Measurements from ENCODE around the gene TMEM266.

TMEM266 gene

DNA sequence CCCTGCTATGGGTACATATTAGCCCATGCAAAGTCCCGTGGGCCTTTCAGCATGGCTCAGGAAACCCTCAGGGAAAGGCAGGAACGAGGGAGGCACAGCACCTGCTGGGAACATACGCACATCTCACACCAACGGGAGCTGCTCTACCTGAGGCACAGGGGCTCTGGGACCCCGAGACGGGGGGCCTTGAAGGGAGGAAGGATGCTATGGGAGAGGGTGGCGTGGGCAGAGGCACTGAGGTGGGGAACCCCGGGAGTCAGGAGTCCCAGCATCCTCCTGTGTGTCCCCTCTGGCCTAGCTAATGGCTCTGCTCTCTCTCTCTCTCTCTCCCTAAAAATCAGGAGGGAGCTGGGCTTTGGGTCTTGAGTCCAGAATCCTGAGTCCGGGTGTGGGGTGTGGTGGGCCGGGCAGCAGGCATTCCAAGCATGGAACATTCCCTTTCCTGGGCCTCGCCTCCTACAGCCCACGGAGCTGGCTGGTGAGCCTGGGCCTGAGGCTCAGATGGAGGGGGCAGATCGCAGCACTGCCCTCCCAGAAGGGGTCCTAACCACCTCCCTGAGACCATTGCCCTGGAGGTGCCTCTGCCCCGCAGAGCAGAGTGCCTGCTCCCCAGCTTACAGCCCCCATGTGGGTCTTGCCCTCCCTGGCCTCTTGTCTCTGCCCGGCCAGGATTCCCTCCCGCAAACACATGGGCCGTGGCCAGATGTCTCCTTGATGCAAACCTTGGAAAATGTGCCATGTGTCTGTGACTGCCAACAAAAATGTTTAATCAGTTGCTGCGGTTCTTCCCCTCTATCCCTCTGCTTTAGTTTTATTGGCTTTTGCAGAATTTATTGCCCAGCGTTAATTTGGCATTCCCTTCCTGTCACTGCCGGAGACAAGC, 101.6 kb downstream of the TMEM266 start:
- DNase-seq (ENCODE audit: low read depth in 2 of 2, low spot score in 1 of 2): no peak

DNA sequence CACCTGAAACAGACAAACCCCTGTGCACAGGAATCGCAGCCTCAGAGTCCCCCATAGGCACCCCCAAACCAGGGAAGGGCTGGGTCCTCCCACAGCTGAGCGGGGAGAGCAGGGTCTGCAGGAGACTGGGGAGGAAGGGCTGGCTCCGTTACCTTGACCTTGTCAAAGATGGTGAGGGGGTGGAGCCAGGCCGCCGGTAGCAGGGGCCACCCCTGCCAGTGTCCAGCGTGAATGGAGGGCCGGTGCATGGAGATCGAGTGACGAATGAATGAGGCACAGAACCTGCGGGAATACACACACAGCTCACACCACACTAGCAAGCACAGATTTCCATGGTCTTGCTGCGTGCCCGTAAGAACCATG, 102.2 kb downstream of the TMEM266 start:
- DNase-seq (ENCODE audit: low read depth in 2 of 2, low spot score in 1 of 2): no peak

DNA sequence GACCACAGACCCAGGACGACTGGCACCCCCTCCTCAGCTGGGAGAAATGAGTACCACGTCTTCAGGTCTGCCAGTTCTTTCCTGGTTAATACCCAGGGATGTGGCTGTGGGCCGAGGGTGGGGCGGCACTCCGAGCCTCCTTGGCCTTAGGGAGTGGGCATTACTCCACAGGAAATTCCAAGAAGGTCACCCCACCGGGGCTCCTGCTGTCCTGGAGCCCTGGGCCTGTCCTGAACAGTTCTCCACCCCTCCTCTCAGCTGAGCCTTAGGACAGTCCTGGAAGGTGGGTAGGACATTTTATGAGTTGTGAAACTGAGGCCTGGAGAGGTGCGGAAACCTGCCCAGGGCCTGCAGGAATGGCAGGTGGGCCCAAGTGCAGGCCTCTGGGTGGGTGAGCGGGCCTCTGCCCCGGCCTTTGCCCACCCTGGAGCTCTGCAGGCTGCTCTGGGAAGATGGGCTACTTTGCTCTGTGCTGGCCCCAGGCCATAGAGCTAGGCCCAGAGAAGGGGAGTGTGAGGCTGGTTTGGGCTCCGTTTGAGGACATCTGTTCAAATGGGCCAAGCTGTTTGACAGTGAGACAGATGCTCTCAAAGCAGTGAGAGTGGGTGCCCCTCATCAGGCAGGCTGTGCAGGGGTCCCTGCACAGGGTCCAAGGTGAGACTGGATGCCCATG, 103.1 kb downstream of the TMEM266 start:
- no peak for DNase-seq (ENCODE audit: low read depth in 2 of 2, low spot score in 1 of 2)

DNA sequence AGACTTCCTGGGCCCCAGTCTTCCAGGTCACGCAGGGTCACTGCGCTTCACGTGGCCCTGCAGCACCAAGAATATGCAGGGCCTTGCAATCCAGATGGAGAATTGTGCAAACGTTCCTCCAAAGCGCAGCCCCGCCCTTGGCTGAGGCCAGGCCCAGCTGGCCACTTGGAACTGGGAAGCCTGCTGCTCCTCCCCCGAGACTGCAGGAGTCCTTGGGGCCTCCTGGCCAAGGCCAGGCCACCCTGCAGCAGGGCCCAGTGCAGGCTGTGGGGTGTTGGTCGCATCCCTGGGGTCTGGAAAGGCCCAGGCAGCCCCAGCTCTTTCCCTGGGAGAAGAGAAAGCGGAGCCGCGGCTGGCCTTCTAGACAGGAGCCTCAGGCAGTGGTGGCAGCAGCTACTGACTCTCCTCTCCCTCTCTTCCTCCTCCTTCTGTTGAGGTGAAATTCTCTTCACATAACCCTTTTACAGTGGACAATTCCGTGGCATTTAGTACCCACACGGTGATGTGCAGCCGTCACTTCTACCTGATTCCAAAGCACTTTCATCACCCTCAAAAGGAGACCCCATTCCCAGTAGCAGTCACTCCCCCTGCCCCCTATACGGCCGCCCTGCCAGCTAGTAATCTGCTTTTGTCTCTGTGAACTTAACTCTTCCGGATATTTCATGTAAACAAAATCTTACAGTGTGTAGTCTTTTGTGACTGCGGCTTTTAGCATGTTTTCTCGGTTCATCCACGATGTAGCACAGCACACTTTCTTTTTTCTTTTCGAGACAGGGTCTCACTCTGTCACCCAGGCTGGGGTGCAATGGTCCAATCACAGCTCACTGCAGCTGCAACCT, 103.9 kb downstream of the TMEM266 start:
- DNase-seq (ENCODE audit: low read depth in 2 of 2, low spot score in 1 of 2): no peak

DNA sequence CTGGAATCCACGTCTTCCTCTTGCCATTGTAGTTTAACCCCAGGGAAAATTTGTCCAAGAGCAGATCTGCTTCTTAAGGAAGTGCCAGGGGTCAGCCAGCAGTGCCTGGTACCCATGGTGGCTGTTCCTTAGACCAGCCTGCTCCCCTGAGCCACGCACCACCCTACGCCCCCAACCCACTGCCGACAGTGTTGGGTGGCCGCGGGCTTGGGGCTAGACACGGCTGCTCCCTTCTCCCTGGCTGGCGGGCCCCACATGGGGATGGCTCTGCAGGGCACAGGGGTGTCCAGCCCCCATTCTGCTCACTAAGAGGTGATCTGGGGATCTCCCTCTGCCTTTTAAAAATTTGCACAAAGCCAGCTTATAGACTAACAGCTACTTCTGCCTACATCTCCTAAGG, 104.8 kb downstream of the TMEM266 start:
- no peak for DNase-seq (ENCODE audit: low read depth in 2 of 2, low spot score in 1 of 2)

DNA sequence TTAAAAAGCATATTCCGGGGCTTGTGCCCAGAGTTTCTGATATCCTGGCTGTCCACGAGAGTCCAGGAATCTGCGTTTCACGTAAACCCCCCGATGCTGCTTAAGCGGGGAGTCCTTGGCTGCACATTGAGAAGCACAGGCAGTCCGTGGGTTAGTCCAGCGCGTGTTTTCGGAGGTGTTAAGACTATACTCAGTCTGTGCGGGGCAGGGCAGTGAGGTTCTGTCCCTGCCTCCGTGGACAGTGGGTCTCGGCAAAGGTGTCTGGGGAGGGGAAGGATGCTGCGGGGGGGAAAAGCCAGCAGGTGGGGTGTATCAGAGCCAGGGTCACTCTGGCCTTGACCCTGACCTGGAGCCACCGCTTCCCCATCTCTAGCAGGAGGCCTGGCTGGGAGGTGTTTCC, 106.2 kb downstream of the TMEM266 start:
- no peak for DNase-seq (ENCODE audit: low read depth in 2 of 2, low spot score in 1 of 2)

DNA sequence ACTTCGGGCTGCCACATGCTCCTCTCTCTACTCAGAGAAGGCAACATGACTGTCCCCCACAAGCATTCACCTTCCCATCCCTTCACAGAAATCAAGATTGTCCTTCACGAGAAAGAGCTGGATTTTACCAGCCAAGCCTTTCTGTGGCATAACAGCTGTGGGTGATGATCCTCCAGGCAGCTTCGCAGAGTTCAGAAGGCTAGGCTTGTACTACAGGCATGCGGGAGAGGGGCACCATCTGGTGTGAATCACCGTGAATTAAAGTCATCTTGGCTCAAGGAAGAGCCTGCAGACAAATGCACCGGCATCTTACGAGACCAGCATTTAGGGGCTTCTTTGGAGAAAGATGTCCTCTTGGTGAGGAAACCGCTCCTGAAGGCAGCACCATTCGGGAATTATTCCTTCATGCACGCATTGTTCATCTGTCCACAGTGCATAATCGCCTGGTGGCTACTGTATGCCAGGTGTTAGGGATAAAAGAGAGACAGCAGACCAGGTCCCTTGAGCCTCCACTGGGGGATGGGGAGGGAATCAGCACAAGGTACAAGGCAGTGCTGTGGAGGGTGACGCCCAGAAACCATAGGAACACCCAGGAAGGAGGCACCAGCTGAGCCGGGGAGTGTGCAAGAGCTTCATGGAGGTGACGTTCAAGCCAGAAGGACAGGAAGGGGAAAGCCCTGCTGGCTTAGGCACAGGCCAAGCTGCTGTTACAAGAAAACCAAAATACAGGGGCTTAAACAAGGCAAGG, 108.6 kb downstream of the TMEM266 start:
- DNase-seq (ENCODE audit: low read depth in 2 of 2, low spot score in 1 of 2): no peak

DNA sequence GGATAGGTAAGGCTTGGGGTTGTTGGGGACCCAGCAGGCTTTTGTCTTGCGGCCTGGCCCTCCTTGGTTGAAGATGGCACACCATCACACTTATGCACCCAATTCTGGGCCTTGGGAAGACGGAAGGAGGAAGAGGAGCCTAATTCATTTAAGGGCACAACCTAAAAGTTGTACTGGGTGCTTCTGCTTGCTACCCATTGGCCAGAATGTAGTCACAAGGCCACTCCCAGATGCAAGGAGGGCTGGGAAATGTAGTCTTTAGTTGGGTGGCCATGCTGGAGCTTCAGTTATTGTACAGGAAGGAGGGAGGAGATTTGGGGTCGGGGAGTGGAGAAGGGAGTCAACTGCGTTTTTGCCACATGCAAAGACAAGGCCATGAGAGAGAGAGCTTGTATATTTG, 109.2 kb downstream of the TMEM266 start:
- DNase-seq (ENCODE audit: low read depth in 2 of 2, low spot score in 1 of 2): no peak

DNA sequence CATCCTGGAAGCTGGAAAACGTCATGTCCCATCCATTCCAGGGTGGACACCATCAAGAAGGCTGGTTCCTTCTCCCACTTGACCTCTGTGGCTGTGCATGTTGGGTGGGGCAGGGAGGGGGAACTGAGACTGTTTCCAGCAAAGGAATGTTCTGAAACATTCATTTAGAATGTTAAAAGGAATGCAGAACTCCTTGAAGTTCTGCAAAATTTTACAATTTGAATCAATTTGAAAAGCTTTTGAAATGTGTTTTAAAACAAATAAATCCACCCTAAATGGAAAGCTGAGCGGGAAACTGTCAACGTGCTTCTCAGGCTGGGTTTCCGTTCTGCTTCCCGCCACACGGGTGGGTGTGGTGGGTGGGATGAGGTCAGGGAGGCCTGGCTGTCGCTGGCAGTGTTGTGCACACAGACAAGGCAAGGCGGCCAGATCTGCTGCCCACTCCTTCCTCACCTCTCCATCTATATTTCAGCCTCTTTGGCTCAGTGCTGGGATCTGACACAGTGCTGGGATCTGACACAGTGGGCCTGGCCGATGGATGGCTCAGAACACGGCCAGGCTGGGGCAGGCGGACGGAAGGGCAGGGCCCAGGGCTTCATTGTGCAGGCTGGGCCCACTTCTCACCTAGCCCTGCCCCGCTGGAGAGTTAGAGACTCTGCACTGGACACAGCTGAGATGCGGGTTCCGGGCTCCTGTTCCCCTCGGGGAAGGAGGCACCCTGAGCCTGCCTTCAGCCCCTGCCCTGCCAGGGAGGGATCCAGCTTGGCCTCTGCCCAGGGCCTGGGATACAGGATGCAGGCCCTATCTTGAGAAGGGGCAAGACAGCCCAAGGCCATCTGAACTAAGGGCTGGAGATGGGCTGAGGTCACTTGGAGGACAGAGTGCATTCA, 110.4 kb downstream of the TMEM266 start:
- no peak for DNase-seq (ENCODE audit: low read depth in 2 of 2, low spot score in 1 of 2)

DNA sequence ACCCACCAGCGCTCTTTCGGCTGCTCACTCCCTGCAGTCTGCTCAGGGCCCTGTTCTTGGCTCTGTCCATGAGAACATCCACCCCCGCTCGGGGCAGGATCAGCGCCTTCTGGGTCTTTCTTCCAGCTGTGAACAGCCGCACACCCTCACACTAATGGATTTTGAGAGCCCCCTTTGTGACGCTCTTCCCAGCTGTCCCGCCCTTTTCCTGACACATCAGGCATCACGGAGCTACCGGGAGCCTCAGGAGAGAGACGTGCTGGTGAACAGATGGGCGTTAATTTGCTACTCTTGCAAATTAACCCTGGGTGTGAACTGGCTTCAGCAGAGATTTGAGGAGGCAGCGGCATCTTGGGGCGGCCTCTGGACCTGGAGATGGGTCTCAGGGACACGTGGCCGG, 113.0 kb downstream of the TMEM266 start:
- no peak for DNase-seq (ENCODE audit: low read depth in 2 of 2, low spot score in 1 of 2)

DNA sequence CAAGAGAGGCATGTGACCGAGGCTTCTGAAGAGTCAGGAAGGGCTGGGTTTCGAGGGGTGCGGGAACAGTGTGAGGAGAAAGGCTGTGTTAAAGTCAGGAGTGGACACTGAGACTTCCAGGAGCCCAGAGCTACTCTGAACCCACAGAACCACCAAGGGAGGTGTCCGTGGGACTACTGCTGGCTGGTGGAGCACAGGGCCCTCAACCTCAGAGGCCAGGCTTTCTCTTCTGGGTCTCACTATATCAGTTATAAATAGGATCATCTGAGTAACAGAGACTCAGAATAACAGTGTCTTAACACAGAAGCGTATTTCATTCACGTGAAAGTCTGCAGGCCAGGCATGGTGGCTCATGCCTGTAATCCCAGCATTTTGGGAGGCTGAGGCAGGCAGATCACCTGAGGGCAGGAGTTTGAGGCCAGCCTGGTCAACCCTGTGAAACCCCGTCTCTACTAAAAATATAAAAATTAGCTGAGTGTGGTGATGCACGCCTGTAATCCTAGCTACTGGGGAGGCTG, 113.6 kb downstream of the TMEM266 start:
- DNase-seq (ENCODE audit: low read depth in 2 of 2, low spot score in 1 of 2): no peak

DNA sequence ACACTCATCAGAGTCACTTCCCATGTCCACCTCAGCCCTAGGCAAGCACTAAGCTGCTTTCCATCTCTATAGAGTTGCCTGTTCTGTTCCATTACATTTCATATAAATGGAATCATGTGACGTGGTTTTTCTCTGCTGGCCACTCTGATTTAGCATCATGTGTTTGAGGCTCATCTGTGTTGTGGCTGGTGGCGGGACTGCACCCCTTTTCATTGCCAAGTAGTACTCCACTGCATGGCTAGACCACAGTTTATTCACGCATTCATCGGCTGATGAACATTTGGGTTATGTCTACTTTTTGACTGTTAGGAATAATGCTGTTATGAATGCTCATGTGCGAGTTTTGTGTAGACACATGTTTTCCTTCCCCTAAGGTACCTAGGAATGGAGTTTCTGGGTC, 114.9 kb downstream of the TMEM266 start:
- DNase-seq (ENCODE audit: low read depth in 2 of 2, low spot score in 1 of 2): no peak

DNA sequence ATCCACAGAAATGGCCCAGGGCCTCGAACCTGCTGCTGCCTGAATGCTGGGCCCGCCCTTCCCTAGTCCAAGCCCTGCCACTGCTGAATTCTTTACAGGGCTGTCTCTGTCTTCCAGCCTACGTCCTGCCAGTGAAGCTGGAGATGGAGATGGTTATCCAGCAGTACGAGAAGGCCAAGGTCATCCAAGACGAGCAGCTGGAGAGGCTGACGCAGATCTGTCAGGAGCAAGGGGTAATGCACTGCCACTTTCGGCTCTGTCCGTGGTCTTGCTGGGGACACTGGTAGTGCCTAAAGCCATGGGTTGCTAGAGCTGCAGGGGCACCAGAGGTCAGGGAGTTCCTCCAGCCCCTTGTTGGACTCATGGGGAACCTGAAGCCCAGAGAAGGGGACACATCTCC, 115.7 kb downstream of the TMEM266 start:
- DNase-seq (ENCODE audit: low read depth in 2 of 2, low spot score in 1 of 2): no peak

DNA sequence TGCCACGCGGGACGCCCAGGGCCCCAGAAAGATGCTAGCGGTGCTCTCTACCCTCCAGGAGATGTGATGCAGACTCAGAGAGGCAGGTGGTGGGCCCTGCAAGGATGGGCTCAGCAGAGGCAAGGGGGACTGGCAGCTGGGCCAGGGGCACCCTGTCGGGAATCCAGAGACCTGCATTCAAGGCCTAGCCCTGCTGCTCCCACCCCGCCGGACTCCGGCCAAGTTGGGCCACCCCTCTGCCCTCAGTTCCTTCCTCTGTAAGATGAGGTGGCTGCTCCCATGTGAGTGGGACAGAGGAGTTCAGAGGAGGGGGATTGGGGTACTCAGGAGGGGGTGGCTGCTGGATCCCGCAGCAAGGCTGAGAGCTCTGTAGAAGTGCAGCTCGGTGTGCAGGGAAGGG, 116.3 kb downstream of the TMEM266 start:
- no peak for DNase-seq (ENCODE audit: low read depth in 2 of 2, low spot score in 1 of 2)

DNA sequence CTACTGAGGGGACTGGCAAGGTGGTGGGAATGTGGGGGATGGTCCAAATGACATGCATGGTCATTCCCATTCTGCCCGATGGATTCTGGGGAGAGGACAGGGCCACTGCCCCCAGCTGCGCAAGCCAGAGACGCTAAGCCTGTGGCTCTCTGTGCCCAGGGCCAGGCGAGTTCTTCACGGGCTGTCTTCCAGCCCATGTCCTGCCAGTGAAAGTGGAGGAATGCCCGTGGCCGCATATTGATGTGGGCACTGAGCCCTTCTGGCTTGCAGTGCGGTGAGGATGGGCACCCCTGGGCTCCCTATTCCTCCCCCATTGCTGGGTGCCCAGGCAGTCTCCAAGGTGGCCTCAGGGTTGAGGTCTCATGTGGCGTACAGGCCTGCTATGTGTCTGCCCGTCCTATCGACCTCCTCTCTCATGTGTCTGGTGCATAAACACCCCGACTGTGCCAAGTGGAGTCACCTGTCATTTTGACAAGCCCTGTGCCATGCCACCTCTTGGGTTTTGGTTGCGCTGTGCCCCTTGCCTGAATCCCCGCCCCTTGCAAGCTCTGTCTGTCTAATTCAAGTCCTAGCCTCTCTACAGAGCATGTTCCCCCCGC, 116.8 kb downstream of the TMEM266 start:
- no peak for DNase-seq (ENCODE audit: low read depth in 2 of 2, low spot score in 1 of 2)

DNA sequence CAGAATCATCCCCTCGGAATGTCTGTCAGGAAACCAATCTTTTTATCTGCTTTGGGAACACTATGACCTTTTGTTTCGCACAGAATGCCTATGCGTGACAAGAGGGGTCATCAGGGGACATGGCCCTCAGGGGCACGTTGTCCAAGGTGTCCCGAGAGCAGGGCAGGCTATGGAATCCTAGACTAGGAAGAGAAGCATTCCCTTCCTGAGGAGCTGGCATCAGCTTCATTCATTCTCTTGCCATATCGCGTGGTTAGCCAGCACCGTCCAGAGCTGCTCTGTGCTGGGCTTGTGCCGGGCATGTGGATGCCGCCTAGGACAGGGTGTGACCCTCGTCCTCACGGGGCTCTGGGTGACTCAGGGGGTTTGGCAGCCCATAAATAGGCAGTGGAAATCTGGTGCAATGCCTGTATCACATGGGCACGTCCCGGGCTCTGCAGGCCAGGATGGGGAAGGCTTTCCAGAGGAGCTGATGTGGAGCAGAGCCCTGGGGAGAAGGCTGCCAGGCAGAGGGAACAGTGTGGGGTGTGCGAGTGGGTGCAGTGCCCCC, 117.8 kb downstream of the TMEM266 start:
- DNase-seq (ENCODE audit: low read depth in 2 of 2, low spot score in 1 of 2): no peak

DNA sequence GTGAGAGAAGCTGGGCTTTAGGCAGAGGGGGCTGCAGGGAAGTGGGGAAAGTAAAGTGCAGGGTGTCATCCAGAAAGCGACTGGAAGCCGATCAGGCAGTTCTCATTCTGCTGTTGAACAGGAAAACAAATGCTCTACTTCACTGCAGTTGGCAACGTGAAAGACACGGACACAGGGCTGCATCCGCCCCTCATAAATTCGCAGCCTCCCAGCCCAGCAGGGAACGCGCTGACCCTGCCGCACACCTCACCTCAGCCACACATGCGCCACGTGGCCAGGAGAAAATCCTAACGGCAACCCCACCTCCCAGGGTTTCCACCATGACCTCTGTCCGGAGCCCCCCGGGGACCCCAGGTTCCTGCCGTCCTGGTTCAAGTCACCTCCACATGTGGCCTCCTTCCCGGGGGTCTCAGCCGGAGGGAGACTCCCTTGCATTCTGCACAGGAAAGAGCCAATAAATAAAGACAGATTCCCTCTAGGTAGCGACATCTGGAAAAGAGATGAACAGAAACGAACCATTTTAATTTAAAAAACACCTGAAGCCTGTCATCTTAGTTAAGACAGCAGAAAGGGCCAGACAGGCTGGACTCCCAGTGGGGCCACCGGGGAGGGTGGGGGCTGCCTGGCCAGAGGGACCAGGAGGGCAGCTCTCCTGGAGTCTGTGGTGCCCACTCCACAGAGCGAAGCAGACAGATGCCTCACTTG, 118.7 kb downstream of the TMEM266 start:
- no peak for DNase-seq (ENCODE audit: low read depth in 2 of 2, low spot score in 1 of 2)

DNA sequence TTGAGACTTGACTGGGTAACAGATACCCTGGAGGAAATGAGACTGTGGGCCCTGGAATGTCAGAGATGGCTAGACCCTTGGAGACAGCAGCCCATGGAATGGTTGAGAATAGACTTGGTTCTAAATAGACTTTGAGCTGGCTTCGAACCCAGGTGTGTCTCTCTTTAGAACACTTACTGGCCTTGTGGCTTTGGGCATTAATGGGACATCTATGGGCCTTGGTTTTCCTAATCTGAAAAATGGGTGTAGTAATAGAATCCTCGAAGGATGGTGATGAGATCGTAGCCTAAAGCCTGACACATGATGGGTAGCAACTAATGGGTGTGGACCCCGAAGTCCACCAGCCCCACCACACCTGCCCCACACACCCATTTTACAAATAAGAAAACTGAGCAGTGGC, 119.2 kb downstream of the TMEM266 start:
- DNase-seq (ENCODE audit: low read depth in 2 of 2, low spot score in 1 of 2): no peak

DNA sequence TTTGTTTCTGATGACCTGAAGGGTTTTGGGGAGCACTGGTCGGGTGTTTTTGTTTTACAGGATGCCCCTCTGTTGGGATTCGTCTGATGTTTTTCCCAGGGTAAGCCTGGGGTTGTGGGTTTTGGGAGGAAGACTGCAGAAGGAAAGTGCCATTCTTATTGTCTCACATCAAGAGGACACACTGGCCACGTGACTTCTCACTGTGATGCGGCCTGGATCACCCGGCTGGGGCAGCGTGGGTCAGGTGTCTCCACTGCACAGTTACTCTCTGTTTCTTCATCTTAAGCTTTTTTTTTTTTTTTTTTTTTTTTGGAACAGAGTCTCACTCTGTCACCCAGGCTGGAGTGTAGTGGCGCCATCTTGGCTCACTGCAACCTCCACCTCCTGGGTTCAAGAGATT, 120.5 kb downstream of the TMEM266 start:
- no peak for DNase-seq (ENCODE audit: low read depth in 2 of 2, low spot score in 1 of 2)
